ENCODE data around the gene DBN1.

GRCh38 chr5:177447066-177447610 lies 26.3 kb downstream of the DBN1 start:
- TF ChIP-seq CTCF (IDR thresholded peaks at IDR 0.05) (no peak), POLR2A (IDR thresholded peaks at IDR 0.05) (no peak)
